ENCODE results near the gene PLA2G5.

The PLA2G5 gene

GRCh38 chr1:20068722-20069121 is 1.3 kb upstream of the PLA2G5 start:
- DNase-seq (ENCODE audit: low read depth in 2 of 2), result no peak

GRCh38 chr1:20070357-20070756 is 363 bp downstream of the PLA2G5 start:
- DNase-seq (ENCODE audit: low read depth in 2 of 2), result no peak

GRCh38 chr1:20071416-20071815 is 1.4 kb downstream of the PLA2G5 start:
- no peak for DNase-seq (ENCODE audit: low read depth in 2 of 2)

GRCh38 chr1:20072771-20073170 is 2.8 kb downstream of the PLA2G5 start:
- DNase-seq (ENCODE audit: low read depth in 2 of 2), result no peak

- no peak for DNase-seq (ENCODE audit: low read depth in 2 of 2)
Observed at GRCh38 chr1:20073256-20073655, 3.3 kb downstream of the PLA2G5 start.

GRCh38 chr1:20074055-20074724 is 4.2 kb downstream of the PLA2G5 start:
- no peak for DNase-seq (ENCODE audit: low read depth in 2 of 2)

- no peak for DNase-seq (ENCODE audit: low read depth in 2 of 2)
Observed at GRCh38 chr1:20074725-20075171, 4.8 kb downstream of the PLA2G5 start.

- no peak for DNase-seq (ENCODE audit: low read depth in 2 of 2)
Observed at GRCh38 chr1:20075345-20075744, 5.4 kb downstream of the PLA2G5 start.

- no peak for DNase-seq (ENCODE audit: low read depth in 2 of 2)
Observed at GRCh38 chr1:20076223-20076622, 6.2 kb downstream of the PLA2G5 start.

GRCh38 chr1:20076710-20077461 is 6.9 kb downstream of the PLA2G5 start:
- no peak for DNase-seq (ENCODE audit: low read depth in 2 of 2)

GRCh38 chr1:20078171-20078651 is 8.2 kb downstream of the PLA2G5 start:
- DNase-seq (ENCODE audit: low read depth in 2 of 2), result no peak

GRCh38 chr1:20078711-20079110 is 8.7 kb downstream of the PLA2G5 start:
- DNase-seq (ENCODE audit: low read depth in 2 of 2), result no peak

- no peak for DNase-seq (ENCODE audit: low read depth in 2 of 2)
Observed at GRCh38 chr1:20079661-20080305, 9.8 kb downstream of the PLA2G5 start.

- no peak for DNase-seq (ENCODE audit: low read depth in 2 of 2)
Observed at GRCh38 chr1:20080441-20081352, 10.7 kb downstream of the PLA2G5 start.

GRCh38 chr1:20081353-20081810 is 11.4 kb downstream of the PLA2G5 start:
- no peak for DNase-seq (ENCODE audit: low read depth in 2 of 2)

GRCh38 chr1:20082772-20083171 is 12.8 kb downstream of the PLA2G5 start:
- DNase-seq (ENCODE audit: low read depth in 2 of 2), result no peak

GRCh38 chr1:20083178-20083944 is 13.4 kb downstream of the PLA2G5 start:
- DNase-seq (ENCODE audit: low read depth in 2 of 2), result no peak

GRCh38 chr1:20086800-20087199 is 16.8 kb downstream of the PLA2G5 start:
- DNase-seq (ENCODE audit: low read depth in 2 of 2), result no peak

GRCh38 chr1:20087668-20088067 is 17.7 kb downstream of the PLA2G5 start:
- DNase-seq (ENCODE audit: low read depth in 2 of 2), result no peak

- DNase-seq (ENCODE audit: low read depth in 2 of 2), result no peak
Observed at GRCh38 chr1:20089328-20090077, 19.5 kb downstream of the PLA2G5 start.
